Pons (tissue), 1 donor: Measurements from ENCODE around the gene OTUB1.

ENCODE experiments used
- DNase-seq: peaks from one replicate; pipeline ENCODE4 v3.0.0-alpha.2; 2016; ENCODE audit warnings: low spot score

Gene OTUB1

GRCh38 chr11:63974259-63975143 is 11.7 kb upstream of the OTUB1 start, which contains the start of gene COX8A:
TSS of gene COX8A (plus strand) at chr11:63974620. CDS start at chr11:63974681, 61 bp downstream.
- DNase-seq: peak; percentile 100

- no peak for DNase-seq
These were observed 7.5 kb upstream of the OTUB1 start for GRCh38 chr11:63978551-63979239.

- DNase-seq: no peak
These were observed 6.8 kb upstream of the OTUB1 start for GRCh38 chr11:63979426-63979825.

- DNase-seq: no peak
These were observed 454 bp upstream of the OTUB1 start for GRCh38 chr11:63985812-63986155.

- no peak for DNase-seq
These were observed 785 bp downstream of the OTUB1 start for GRCh38 chr11:63986932-63987513.

- DNase-seq: no peak
These were observed 5.3 kb downstream of the OTUB1 start for GRCh38 chr11:63991558-63991957.

- no peak for DNase-seq
These were observed 6.9 kb downstream of the OTUB1 start for GRCh38 chr11:63993100-63993499.

GRCh38 chr11:63993993-63994392 is 7.8 kb downstream of the OTUB1 start:
- no peak for DNase-seq

- DNase-seq: no peak
These were observed 10.3 kb downstream of the OTUB1 start for GRCh38 chr11:63996512-63996911.

GRCh38 chr11:63997104-63997700 is 11.0 kb downstream of the OTUB1 start:
- DNase-seq: no peak

GRCh38 chr11:63997801-63998337 is 11.6 kb downstream of the OTUB1 start:
- no peak for DNase-seq

GRCh38 chr11:63998558-63999348 is 12.5 kb downstream of the OTUB1 start:
- no peak for DNase-seq

GRCh38 chr11:63999349-64000025 is 13.2 kb downstream of the OTUB1 start:
- no peak for DNase-seq

GRCh38 chr11:64000026-64000739 is 13.9 kb downstream of the OTUB1 start:
- peak; percentile 60 for DNase-seq

- no peak for DNase-seq
These were observed 14.7 kb downstream of the OTUB1 start for GRCh38 chr11:64000740-64001483.

- no peak for DNase-seq
These were observed 15.5 kb downstream of the OTUB1 start for GRCh38 chr11:64001484-64002420.

GRCh38 chr11:64003807-64004589 is 17.8 kb downstream of the OTUB1 start:
- DNase-seq: no peak
